ENCODE results near the gene TOMM20. TPM values are rescaled to one million over a fixed set of nuclear protein-coding genes. Genes with fewer than 3 reads are reported as not detected.
A peak's percentile ranks its signal among the peaks of the same experiment; 100 is the strongest.

Gene TOMM20
- total RNA-seq, 1 donor from 2014 or later = 150 TPM

DNA sequence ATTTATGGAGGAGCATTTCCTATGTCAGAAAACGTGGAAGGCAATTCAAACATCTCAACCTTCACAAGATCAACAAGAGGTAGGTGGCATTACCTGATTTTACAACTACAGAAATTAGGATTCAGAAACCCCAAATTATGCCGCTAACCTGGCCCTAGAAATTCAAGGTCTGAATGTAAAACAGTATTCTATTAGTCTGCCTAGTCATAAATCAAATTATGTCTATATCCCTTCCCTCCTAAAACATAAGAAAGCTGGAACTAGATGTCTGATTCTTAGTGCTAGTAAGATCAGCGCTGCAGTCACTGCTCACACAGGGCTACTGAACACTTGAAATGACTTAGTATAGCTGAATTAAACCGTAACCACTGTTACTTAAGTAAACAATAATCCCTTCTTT is 1.4 kb downstream of the TOMM20 start:
- Mint-ChIP-seq H3K27me3 (ENCODE audit: low read depth) (no peaks in the 10 kb centered on the region), H3K36me3 (ENCODE audit: low read depth) (peaks cover 25% of the 10 kb centered on the region), H3K27ac (ENCODE audit: unreplicated experiment) (peak overlapping the region; percentile 99), H3K9me3 (no peaks in the 10 kb centered on the region), H3K4me3 (peak overlapping the region; percentile 99), H3K4me1 (peaks cover 42% of the 10 kb centered on the region)
- TF ChIP-seq, protein P1, sequence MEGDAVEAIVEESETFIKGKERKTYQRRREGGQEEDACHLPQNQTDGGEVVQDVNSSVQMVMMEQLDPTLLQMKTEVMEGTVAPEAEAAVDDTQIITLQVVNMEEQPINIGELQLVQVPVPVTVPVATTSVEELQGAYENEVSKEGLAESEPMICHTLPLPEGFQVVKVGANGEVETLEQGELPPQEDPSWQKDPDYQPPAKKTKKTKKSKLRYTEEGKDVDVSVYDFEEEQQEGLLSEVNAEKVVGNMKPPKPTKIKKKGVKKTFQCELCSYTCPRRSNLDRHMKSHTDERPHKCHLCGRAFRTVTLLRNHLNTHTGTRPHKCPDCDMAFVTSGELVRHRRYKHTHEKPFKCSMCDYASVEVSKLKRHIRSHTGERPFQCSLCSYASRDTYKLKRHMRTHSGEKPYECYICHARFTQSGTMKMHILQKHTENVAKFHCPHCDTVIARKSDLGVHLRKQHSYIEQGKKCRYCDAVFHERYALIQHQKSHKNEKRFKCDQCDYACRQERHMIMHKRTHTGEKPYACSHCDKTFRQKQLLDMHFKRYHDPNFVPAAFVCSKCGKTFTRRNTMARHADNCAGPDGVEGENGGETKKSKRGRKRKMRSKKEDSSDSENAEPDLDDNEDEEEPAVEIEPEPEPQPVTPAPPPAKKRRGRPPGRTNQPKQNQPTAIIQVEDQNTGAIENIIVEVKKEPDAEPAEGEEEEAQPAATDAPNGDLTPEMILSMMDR (conservative IDR thresholded peaks at IDR 0.05) = no peak
- DNase-seq (ENCODE audit: low read depth, low spot score) = no peak

DNA sequence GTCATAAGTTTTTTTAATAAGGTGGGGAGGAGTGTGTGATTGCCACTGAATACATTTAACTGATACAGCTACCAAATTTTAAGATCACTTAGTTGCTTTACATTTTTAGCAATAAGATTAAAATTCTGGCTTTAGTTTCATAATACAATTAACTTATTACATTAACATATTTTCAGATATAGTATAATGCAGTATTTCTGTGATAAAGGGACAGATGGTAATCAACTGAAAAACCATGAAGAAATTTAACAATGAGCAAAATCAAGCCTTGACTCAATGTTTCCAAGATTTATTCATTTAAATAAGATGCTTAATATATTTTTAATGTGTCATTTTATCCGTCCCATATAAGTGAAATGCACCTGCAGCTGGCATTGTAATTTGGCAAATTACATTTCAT is 4.0 kb downstream of the TOMM20 start:
- H3K27ac Mint-ChIP-seq (ENCODE audit: unreplicated experiment) = no peak overlapping the region
- H3K36me3 Mint-ChIP-seq (ENCODE audit: low read depth) = peaks cover 23% of the 10 kb centered on the region
- peaks cover 39% of the 10 kb centered on the region for H3K4me1 Mint-ChIP-seq
- DNase-seq (ENCODE audit: low read depth, low spot score) = no peak
- H3K27me3 Mint-ChIP-seq (ENCODE audit: low read depth) = no peaks in the 10 kb centered on the region
- peak overlapping the region; percentile 72 for H3K4me3 Mint-ChIP-seq
- TF ChIP-seq, protein P1 (conservative IDR thresholded peaks at IDR 0.05) = no peak
- H3K9me3 Mint-ChIP-seq = no peaks in the 10 kb centered on the region

DNA sequence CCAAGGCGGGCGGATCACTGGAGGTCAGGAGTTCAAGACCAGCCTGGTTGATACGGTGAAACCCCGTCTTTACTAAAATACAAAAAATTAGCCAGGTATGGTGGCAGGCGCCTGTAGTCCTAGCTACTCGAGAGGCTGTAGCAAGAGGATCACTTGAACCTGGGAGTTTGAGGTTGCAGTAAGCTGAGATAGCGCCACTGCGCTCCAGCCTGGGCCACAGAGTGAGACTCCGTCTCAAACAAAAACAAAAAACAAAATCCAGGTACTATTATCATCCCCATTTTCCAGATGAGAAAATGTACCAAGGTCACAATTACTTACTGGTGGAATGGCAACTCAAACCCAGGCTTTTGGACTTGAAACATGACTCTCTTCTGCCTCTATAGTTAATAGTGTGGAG is 4.5 kb downstream of the TOMM20 start:
- no peak for DNase-seq (ENCODE audit: low read depth, low spot score)
- TF ChIP-seq, protein P1 (conservative IDR thresholded peaks at IDR 0.05) = no peak
- Mint-ChIP-seq H3K27ac (ENCODE audit: unreplicated experiment) (no peak overlapping the region), H3K27me3 (ENCODE audit: low read depth) (no peaks in the 10 kb centered on the region), H3K4me1 (peaks cover 37% of the 10 kb centered on the region), H3K36me3 (ENCODE audit: low read depth) (peaks cover 23% of the 10 kb centered on the region), H3K4me3 (peak overlapping the region; percentile 72), H3K9me3 (no peaks in the 10 kb centered on the region)

DNA sequence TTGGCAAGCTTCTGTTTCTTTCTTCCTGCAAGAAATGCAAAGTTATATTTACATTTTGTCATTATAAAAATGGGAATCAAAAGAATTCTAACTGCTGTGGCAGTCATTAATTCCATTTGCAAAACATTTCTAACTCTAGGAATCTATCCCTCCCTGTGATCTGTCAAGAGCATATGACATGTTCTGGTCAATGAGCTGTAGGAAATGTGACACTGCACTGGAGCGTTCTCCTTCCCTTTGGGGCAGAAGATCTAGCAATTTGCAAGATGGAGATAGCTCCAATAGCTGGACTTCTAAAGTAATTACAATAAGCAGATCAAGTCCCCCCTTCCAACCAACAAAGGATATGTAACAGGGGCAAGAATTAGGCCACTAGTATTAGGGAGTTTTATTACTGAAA is 6.3 kb downstream of the TOMM20 start:
- no peaks in the 10 kb centered on the region for H3K9me3 Mint-ChIP-seq
- no peak for DNase-seq (ENCODE audit: low read depth, low spot score)
- TF ChIP-seq, protein P1 (conservative IDR thresholded peaks at IDR 0.05) = no peak
- peaks cover 18% of the 10 kb centered on the region for H3K36me3 Mint-ChIP-seq (ENCODE audit: low read depth)
- H3K4me1 Mint-ChIP-seq = peaks cover 24% of the 10 kb centered on the region
- no peak overlapping the region for H3K27ac Mint-ChIP-seq (ENCODE audit: unreplicated experiment)
- H3K4me3 Mint-ChIP-seq = peak overlapping the region; percentile 28
- no peaks in the 10 kb centered on the region for H3K27me3 Mint-ChIP-seq (ENCODE audit: low read depth)

DNA sequence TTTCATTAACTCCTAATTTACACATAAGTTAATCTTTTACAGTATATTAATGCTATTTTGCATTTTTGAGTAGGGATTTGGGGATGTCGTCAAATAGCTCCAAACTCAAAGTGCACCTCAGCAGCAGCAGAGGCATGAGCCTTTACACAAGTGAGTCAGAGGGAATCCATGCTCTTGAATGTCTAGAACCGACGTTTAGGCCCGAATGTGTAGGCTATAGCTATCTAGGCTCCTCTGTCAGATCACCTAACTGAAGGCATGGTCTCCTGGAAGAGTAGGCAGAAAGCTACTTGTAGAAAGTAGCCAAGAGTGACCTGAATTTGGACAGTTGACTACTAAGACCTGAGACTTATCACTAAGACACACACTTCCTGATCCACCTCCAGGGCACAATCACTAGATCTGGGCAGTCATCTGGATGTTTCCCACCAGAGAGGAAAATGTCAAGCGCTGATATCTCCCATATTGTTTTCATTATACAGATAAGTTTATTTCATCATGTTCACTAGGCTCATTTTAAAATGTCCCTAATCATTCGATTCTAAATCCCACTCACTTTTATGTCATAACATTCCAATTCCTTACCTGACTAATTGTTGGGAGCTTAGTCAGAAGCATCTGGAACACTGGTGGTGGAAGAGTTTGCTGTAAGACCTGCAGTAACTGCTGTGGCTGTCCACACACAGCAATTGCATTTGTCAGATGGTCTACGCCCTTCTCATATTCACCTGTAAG is 15.3 kb downstream of the TOMM20 start:
- no peaks in the 10 kb centered on the region for H3K4me1 Mint-ChIP-seq
- H3K36me3 Mint-ChIP-seq (ENCODE audit: low read depth) = peaks cover 28% of the 10 kb centered on the region
- no peak overlapping the region for H3K4me3 Mint-ChIP-seq
- H3K27ac Mint-ChIP-seq (ENCODE audit: unreplicated experiment) = no peak overlapping the region
- no peak for DNase-seq (ENCODE audit: low read depth, low spot score)
- H3K27me3 Mint-ChIP-seq (ENCODE audit: low read depth) = no peaks in the 10 kb centered on the region
- TF ChIP-seq, protein P1 (conservative IDR thresholded peaks at IDR 0.05) = no peak
- H3K9me3 Mint-ChIP-seq = no peaks in the 10 kb centered on the region
